Ishikawa (cell line): ENCODE results near the gene ATG14.

Experiments used
- CEBPB ChIP-seq: IDR thresholded peaks from 2 replicates; pipeline ENCODE4 v1.6.1; 2012
- EP300 ChIP-seq: IDR thresholded peaks from 2 replicates; pipeline ENCODE4 v1.6.1; 2012; ENCODE audit warnings: borderline replicate concordance
- RAD21 ChIP-seq: IDR thresholded peaks from 2 replicates; pipeline ENCODE4 v1.6.1; 2012; ENCODE audit warnings: low read depth
- TAF1 ChIP-seq: IDR thresholded peaks from 2 replicates; pipeline ENCODE4 v1.6.1; 2012; ENCODE audit warnings: low read depth, mild to moderate bottlenecking
- TCF12 ChIP-seq: IDR thresholded peaks from 2 replicates; pipeline ENCODE4 v1.6.1; 2012; ENCODE audit warnings: low read depth
- TF ChIP-seq, protein P1 (sequence below): IDR thresholded peaks from 2 replicates; pipeline ENCODE4 v1.6.1; 2012

DNA sequence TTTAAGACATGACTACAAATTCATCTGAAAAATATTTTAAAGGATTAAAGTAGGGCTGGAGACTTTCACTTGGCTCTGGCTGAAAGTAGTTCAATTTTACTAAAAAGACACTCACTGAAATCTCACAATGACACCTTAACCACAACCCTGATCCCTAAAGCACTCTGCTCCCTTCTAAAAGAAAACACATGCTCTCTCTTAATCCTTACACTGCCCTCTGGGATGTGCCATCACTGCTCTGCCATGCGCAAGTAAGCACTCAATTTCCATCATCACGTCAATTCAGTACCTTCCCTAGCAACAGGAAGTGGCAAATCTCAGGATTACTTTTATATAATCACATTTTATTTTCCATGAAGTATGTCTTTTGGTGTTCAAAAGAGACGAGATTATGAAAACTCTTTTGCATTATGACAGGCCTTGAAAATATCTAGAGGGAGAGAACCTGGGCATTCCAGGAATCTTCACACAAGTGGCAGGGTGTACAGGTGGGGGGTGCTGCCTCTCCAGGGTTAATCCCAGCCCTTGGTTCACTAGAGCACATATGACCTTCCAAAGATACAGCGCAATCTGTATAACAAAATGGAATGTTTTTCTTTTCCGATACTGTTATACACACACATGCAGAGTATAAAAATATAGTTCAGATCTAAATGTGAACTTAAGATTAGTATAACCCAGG is 7.3 kb downstream of the ATG14 start:
- no peak for TF ChIP-seq TCF12
- no peak for TF ChIP-seq RAD21
- no peak for TF ChIP-seq EP300
- TF ChIP-seq TAF1: no peak
- no peak for TF ChIP-seq CEBPB
- TF ChIP-seq, protein P1, sequence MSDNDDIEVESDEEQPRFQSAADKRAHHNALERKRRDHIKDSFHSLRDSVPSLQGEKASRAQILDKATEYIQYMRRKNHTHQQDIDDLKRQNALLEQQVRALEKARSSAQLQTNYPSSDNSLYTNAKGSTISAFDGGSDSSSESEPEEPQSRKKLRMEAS: no peak
